Gastroesophageal sphincter (tissue), 3 donors: Measurements from ENCODE around the gene CD300LG.

Experiments used
- CTCF ChIP-seq, 4 experiments: fragments of 200-600 bp in 2 of 4; fragments of 450-650 bp in 2 of 4; sonication (generic) in 1 of 4; IDR thresholded peaks; one replicate each; pipeline ENCODE4 v1.5.1; 2017 to 2019; ENCODE audit warnings: antibody characterized with exemption in 4 of 4, mild to moderate bottlenecking in 2 of 4, moderate library complexity in 2 of 4
- EP300 ChIP-seq: sonication (generic); formaldehyde crosslinking; IDR thresholded peaks from one replicate; pipeline ENCODE4 v1.6.1; 2017; ENCODE audit warnings: antibody characterized with exemption, mild to moderate bottlenecking
- POLR2A ChIP-seq, 2 donors: fragments of 450-650 bp; IDR thresholded peaks; one replicate each; pipeline ENCODE4 v1.6.1; 2017; ENCODE audit warnings: antibody characterized with exemption in 2 of 2, mild to moderate bottlenecking in 2 of 2, moderate library complexity in 1 of 2
- POLR2AphosphoS5 ChIP-seq: sonication (generic); formaldehyde crosslinking; IDR thresholded peaks from one replicate; pipeline ENCODE4 v1.6.1; 2017; ENCODE audit warnings: antibody characterized with exemption

GRCh38 chr17:43905400-43905984 lies 58.5 kb downstream of the CD300LG start:
- no peak for TF ChIP-seq POLR2A (IDR thresholded peaks at IDR 0.05)
- no peak for TF ChIP-seq CTCF (IDR thresholded peaks at IDR 0.05)
- TF ChIP-seq POLR2AphosphoS5 = no peak
- no peak for TF ChIP-seq EP300
